GM21723 (cell line): Measurements from ENCODE around the gene SLC27A6.
"Not testable (repeated sequence)": the region's sequence is repeated elsewhere in the genome, so short reads cannot be mapped to it uniquely, and the experiment has no call there.

Source experiments
- ATAC-seq: cut with Tn5 transposase; IDR thresholded peaks from one replicate; pipeline ENCODE4 v1.9.1; 2021; ENCODE audit warnings: mild to moderate bottlenecking, moderate library complexity; ENCODE audit not compliant: unreplicated experiment

Gene SLC27A6, protein sequence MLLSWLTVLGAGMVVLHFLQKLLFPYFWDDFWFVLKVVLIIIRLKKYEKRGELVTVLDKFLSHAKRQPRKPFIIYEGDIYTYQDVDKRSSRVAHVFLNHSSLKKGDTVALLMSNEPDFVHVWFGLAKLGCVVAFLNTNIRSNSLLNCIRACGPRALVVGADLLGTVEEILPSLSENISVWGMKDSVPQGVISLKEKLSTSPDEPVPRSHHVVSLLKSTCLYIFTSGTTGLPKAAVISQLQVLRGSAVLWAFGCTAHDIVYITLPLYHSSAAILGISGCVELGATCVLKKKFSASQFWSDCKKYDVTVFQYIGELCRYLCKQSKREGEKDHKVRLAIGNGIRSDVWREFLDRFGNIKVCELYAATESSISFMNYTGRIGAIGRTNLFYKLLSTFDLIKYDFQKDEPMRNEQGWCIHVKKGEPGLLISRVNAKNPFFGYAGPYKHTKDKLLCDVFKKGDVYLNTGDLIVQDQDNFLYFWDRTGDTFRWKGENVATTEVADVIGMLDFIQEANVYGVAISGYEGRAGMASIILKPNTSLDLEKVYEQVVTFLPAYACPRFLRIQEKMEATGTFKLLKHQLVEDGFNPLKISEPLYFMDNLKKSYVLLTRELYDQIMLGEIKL

DNA sequence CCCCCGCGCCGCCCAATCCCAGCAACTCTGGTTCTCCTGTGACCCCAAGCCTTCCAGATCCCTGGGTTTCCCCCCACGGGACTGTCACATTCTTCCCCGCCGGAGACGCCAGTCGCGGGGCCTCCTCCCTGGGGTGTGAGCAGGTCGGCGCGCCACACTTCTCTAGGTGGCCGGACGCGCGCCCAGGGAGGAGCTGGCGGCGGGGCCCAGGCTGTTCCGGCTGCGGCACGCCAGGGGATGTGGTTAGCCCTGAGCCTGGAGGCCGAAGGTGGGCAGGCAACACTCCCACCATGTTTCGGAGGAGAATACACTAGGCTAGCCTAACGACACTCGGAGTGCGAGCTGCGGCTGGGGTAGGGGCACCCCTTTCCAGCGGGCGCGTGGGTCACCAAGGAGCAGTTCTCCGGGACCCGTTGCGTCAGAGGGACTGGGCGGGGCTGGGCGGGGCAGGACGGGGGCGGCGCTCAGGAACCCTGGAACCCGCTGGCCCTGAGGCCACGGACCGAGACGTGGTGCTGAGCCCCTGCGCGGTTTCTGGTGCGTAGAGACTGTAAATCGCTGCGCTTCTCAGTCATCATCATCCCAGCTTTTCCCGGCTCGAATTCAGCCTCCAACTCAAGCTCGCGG, at the start of gene SLC27A6:
Gene SLC27A6, plus strand, starts transcription at position 478 of the 627 bp plus-strand sequence. CDS start 650 bp downstream, outside the sequence.
- no peak for ATAC-seq

DNA sequence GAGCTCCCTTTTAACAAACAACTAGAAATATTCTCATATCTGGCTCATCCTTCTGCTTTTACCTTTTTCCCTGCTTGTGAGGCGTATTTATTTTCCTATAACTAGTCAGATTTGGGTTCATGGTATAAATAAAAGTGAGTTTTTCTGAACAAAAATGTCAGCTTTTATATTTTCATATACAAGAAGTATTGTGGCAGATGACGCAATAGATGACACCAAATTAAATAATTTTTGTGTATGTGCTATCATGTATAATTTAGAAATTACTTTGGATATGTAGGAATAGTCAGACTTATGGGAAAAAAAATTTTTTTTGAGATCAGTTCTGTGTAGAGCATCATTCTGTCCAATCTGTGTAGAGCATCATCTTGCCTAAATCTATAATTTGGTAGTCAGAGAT, 45.7 kb upstream of the SLC27A6 start:
- ATAC-seq: no peak

DNA sequence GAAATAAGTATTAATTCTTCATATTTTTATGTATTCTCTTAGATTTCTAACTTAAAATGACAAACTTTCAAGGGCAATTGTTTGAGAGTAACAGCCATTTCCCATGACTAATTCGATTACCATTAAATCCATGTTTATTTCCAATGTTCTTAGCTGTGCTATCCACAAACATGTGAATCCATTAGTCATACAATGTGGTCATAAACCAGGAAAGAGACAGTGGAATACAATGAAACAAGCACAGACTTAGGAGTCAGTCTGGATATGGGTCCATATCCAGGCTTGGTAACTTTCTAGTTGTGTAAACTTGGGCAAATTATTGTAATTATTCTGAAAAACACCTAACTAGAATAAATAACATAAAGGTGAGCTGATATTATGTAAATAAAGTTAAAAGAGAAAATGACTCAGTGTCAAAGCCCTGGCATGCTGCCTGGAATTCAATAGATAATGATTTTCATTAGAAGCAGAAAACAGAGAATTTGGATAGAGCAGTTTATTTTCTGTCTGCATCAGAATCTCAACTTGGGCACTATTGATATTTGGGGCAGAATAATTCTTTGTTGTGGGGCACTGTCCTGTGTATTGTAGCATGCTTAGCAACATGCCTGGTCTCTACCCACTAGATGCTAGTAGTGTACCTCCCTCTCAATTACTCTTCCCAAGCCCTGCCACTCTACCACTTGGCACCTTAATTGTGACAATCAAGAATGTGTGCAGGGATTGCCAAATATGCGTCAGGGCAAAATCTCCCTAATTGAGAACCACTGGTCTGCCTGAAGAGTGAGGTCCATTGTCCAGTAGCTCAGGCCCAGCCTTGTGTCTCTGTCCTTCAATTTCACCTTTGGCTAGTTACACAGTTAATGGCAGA, 44.7 kb upstream of the SLC27A6 start:
- no peak for ATAC-seq

DNA sequence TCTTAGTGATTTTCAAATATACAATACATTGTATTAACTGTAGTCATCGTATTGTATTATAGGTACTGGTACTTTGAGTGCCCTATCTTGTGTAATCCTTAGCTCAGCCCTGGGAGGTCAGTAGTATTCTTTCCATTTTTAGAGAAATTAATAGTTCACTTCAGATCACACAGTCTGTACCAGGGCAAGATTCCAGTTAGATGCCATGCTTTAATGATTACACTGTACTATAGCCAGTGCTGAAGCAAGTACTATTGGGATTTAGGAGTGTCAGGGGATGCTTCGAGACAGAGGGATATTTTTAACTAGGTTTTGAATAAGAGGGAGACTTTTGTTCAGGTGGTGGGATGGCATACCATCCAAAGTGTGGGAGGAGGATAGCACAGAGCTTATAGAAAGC, 41.0 kb upstream of the SLC27A6 start:
- ATAC-seq: no peak

DNA sequence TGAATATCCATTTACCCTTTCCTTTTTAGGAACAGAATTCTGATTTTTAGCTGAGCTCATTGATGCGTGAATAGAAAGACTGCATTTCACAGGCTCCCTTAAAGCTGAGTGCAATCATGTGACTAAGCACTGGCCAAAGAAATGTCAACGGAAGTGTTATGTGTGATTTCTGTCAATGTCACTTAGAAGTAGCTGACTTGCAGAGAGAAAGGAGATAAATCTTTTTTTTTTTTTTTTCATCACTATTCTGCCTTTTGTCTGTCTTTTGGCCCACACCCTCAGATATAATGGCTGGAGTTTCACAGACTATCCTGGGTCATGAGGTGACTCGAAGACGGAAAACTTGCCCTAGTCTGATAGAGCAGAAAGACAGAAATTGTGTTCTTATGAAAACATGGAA, 39.3 kb upstream of the SLC27A6 start:
- ATAC-seq: no peak

DNA sequence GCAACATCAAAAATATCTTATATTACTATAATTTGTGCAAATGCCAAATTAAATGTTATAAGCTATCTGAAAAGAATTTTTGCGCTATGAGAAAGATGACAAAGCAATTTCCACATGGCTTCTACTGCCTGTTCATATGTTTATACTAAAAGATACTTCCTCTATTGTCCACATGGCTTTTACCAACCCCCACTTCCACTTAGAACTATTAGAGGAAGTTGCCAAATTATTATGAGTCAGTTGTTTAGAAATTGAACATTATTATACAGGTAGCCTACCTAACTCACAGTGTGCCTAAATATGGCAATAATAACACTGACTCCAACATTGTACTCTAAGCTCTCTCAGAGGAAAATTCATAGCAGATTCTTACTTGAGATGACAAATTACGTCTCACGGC, 37.6 kb upstream of the SLC27A6 start:
- ATAC-seq: no peak

DNA sequence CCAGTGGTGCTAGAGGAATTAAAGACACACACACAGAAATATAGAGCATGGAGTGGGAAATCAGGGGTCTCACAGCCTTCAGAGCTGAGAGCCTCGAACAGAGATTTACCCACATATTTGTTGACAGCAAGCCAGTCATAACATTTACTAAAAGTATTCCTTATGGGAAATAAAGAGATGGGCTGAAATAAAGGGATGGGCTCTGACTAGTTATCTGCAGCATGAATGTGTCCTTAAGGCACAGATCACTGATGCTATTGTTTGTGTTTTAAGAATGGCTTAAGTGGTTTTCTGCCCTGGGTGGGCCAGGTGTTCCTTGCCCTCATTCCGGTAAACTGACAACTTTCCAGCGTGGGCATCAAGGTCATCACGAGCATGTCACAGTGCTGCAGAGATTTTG, 33.1 kb upstream of the SLC27A6 start:
- not testable (repeated sequence) for ATAC-seq

DNA sequence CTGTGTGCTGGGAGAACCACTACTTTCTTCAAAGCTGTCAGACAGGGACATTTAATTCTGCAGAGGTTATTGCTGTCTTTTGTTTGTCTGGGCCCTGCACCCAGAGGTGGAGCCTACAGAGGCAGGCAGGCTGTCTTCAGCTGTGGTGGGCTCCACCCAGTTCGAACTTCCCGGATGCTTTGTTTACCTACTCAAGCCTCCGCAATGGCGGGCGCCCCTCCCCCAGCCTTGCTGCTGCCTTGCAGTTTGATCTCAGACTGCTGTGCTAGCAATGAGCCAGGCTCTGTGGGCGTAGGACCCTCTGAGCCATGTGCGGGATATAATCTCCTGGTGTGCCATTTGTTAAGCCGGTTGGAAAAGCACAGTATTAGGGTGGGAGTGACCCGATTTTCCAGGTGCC, 22.2 kb upstream of the SLC27A6 start:
- ATAC-seq: not testable (repeated sequence)

DNA sequence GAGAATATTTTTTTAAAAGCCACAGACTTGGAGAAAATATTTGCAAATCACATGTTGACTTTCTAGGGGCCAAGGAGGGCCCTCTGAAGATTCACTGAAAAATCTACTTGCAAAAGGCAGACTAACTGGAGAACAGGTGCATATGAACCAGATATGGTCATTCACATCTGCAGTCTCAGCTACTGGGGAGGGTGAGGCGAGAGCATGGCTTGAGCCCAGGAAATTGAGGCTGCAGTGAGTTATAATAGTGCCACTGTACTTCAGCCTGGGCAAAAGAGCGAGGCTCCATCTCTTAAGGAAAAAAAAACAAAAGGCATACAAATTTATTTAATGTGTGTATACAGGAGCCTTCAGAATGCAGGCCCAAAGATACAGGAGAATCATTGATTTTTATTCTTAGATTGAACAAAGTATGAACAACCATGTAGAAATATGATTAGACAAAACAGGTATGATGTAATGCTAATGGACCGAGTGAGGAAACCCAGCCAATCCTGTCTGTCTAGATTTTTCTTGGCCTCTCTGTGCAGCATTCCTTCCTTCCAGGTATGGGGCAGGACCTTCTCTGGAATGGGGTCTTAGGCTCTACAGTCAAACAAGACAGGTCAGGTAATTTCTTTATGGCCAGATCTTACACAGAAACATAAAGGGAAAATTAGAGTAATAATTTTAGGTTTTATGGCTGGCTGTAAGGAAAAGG, 15.3 kb upstream of the SLC27A6 start:
- ATAC-seq: no peak

DNA sequence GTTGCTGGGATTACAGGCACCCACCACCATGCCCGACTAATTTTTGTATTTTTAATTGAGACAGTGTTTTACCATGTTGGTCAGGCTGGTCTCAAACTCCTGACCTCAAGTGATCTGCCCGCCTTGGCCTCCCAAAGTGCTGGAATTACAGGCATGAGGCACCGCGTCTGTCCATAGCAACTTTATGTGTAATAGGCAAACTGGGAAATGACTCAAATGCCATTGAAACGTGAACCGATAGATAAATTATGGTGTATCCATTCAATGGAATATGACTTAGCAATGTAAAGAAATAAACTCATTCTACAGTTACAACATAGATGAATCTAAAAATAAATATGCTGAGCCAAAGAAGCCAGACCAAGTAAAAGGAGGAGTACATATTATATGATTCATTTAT, 14.0 kb upstream of the SLC27A6 start:
- not testable (repeated sequence) for ATAC-seq

DNA sequence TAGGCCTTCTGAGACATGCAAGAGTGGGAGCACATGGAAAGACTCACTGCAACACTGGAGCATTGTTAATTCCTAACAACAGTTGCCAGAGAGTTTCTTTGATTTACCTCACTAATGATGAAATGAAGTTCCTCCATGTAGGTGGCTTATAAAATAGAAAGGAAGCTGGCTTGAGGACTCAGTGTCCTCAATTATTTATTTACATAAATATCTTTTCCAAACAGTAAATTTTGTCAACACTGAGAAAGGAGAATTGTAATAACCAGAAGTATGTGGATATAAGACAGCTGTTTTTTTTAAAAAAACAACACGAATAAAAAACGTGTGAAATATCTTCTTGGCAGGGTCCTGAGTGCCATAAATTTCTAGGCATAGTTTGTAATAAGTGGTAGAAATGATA, 9.1 kb upstream of the SLC27A6 start:
- ATAC-seq: no peak

DNA sequence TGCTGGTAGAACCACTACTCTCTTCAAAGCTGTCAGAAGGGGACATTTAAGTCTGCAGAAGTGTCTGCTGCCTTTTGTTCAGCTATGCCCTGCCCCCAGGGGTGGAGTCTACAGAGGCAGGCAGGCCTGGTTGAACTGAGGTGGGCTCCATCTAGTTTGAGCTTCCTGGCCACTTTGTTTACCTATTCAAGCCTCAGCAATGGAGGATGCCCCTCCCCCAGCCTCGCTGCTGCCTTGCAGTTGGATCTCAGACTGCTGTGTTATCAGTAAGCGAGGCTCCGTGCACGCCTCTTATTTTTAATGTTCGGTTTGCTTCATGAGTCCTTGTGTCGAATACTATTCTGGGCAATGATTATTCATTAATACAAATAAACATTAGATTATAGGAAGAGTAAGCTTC, 3.1 kb upstream of the SLC27A6 start:
- no peak for ATAC-seq

DNA sequence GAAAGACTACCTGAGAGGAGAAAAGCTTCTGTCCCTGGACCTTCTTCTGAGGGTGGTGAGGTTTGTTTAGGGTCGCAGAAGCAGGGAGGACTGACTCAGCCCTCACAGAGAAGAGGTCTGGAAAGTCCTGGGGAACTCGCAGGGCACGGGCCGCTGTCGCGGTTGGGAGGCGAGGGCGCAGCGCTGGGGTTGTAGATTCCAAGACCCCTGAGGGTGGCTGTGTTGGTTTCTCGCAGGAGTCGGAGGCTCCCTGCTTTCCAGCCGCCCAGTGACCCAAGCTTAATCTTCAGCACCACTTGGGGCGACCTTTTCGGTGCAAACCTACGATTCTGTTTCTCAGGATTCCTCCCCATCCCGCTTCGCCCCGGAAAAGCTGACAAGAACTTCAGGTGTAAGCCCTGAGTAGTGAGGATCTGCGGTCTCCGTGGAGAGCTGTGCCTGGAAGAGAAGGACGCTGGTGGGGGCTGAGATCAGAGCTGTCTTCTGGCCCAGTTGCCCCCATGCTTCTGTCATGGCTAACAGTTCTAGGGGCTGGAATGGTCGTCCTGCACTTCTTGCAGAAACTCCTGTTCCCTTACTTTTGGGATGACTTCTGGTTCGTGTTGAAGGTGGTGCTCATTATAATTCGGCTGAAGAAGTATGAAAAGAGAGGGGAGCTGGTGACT, 482 bp downstream of the SLC27A6 start:
- no peak for ATAC-seq

DNA sequence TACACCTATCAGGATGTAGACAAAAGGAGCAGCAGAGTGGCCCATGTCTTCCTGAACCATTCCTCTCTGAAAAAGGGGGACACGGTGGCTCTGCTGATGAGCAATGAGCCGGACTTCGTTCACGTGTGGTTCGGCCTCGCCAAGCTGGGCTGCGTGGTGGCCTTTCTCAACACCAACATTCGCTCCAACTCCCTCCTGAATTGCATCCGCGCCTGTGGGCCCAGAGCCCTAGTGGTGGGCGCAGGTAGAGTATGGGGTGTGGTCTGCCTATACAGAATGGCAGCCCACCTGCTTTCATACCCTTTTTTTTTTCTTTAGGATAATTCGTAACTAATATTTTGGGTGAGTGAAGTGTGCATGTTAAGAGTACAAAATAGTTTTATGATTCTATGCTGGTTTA, 1.1 kb downstream of the SLC27A6 start:
- ATAC-seq: no peak

DNA sequence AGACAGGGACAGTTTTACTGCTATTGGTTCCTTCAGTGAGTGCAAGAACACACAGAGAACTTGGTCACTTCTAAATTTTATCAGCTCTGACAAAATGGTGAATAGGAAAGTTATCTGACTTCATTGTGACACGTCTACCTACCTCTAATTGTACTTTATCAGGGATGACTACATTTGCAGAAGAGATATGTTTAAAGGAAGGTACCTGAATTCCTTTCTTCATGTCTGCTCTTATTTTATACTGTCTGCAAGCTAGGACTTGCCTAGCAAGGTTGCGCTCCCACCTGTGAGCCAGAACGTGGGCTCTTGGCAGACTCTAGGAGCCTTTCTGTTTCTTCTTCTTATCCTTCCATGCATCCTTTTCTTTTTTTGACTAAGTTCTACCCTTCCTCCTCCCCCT, 1.6 kb downstream of the SLC27A6 start:
- ATAC-seq: no peak

DNA sequence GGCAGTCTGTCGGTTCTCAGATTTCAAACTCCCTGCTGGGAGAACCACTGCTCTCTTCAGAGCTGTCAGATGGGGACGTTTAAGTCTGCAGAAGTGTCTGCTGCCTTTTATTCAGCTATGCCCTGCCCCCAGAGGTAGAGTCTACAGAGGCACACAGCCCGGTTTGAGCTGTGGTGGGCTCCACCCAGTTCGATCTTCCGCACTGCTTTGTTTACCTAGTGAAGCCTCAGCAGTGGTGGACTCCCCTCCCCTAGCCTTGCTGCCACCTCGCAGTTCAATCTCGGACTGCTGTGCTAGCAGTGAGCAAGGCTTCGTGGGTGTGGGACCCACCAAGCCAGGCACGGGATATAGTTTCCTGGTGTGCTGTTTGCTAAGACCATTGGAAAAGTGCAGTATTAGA, 8.0 kb downstream of the SLC27A6 start:
- no peak for ATAC-seq

DNA sequence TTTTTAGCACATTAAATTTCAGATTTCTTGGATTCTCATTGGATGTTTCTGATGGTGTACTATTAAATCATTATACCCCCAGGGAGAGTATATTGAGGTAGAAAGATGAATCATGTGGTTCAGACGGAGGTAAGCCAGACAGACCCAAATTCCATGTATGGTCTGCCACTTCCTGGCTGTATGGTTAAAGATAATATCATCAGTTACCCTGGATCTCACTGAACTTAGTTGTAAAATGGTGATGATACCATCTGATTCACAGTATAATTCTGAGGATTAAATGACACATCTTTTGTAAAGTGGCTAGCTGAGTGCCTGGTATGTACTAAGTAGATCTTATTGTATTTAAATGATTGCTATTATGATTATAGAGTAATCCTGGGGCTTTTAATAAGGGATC, 9.3 kb downstream of the SLC27A6 start:
- ATAC-seq: no peak

DNA sequence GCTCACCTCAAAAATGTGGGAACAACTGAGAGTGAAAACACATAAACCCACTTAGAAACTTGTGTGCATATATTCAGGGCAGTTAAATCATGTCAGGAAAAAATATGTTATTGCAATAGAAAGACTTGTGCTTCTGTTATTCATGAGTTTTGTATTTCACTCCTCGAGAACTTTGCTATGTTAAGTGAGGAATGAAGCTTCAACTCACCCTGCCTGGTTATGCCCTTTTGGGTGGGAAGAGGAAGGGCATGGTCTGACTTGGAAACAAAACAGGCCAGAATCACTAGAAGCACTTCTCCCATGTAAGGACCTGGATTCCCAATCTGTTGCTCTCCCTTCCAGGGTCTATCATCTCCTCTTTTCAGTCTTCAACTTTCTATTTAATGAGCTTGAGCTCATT, 14.5 kb downstream of the SLC27A6 start:
- ATAC-seq: no peak

DNA sequence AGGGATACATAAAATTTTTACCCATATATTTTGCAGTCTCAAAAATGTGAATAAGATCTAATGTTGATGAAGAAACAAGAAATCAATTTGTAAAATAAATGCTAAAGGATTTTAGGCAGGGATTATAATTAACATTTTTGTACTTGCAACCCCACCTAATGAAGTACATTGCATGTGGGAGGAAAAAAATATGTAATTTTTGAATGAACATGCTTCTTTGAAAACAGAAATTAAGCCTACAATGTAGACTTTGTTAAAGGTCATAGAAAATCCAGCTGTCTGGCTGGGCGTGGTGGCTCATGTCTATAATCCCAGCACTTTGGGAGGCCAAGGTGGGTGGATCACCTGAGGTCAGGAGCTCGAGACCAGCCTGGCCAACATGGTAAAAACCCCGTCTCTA, 15.6 kb downstream of the SLC27A6 start:
- ATAC-seq: no peak

DNA sequence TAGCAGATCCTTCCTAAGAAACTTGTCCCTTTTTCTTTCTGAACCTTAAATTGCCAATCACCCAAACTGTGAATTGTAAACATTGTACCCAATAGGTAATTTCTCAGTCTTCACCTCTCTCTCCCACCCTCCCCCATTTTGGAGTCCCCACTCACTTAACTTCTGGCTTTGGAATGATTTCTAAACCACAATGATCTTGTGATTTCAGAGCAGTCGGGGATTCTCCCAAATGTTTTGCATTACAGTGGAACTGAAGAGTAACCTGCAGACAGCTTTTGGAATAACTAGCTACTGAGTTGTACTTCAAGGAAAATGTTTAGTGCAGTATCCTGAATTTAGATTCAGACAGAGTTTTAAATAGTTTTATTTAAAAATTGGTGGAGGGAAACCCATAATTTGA, 19.2 kb downstream of the SLC27A6 start:
- no peak for ATAC-seq
